AG09319 (cell line): ENCODE data around the gene TEKT3.

Experiments used
- DNase-seq: peaks from one replicate; pipeline ENCODE4 v3.0.0-alpha.2; 2010; ENCODE audit warnings: low read depth; ENCODE audit errors: extremely low read depth
- TF ChIP-seq, protein P1 (sequence below): IDR thresholded peaks from 2 replicates; pipeline ENCODE4 v1.5.1; 2011; ENCODE audit warnings: low read depth, mild to moderate bottlenecking, inconsistent platforms, low read length, moderate library complexity

The TEKT3 gene

GRCh38 chr17:15278380-15278779 is 63.0 kb downstream of the TEKT3 start:
- TF ChIP-seq, protein P1, sequence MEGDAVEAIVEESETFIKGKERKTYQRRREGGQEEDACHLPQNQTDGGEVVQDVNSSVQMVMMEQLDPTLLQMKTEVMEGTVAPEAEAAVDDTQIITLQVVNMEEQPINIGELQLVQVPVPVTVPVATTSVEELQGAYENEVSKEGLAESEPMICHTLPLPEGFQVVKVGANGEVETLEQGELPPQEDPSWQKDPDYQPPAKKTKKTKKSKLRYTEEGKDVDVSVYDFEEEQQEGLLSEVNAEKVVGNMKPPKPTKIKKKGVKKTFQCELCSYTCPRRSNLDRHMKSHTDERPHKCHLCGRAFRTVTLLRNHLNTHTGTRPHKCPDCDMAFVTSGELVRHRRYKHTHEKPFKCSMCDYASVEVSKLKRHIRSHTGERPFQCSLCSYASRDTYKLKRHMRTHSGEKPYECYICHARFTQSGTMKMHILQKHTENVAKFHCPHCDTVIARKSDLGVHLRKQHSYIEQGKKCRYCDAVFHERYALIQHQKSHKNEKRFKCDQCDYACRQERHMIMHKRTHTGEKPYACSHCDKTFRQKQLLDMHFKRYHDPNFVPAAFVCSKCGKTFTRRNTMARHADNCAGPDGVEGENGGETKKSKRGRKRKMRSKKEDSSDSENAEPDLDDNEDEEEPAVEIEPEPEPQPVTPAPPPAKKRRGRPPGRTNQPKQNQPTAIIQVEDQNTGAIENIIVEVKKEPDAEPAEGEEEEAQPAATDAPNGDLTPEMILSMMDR: no peak
- DNase-seq: no peak

- TF ChIP-seq, protein P1: no peak
- no peak for DNase-seq
Observed at GRCh38 chr17:15274017-15274416, 67.4 kb downstream of the TEKT3 start.

DNA sequence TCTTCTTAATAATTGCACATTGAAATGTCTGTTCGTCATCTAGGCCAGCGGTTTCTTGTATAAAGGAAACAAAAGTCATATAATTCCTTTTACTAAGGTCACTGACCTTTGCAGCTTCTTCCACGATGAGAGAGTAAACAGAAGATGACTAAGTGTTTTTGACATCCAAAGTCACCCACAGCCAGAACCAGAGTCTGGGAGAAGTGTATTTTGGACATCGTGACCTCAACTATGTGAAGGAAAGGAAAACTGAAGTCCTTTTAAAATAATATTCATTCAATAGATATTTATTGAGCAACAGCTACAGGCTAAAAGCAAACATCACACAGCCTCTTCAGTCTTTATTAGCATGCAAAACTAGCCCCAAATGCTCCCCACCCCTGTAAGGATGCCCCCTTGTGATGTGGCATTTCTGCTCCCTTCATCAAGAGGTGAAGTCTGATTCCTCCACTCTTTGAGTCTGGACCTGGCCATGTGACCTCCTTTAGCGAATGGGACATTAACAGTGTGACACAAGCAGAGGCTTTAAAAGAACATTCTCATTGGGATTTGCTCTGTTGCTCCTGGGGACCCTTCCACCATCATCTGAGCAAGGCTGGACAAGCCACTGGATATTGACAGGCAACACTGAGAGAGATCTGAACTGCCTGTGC is 68.1 kb downstream of the TEKT3 start:
- TF ChIP-seq, protein P1: no peak
- no peak for DNase-seq

- DNase-seq: no peak
- TF ChIP-seq, protein P1: no peak
Observed at GRCh38 chr17:15271741-15272140, 69.7 kb downstream of the TEKT3 start.

DNA sequence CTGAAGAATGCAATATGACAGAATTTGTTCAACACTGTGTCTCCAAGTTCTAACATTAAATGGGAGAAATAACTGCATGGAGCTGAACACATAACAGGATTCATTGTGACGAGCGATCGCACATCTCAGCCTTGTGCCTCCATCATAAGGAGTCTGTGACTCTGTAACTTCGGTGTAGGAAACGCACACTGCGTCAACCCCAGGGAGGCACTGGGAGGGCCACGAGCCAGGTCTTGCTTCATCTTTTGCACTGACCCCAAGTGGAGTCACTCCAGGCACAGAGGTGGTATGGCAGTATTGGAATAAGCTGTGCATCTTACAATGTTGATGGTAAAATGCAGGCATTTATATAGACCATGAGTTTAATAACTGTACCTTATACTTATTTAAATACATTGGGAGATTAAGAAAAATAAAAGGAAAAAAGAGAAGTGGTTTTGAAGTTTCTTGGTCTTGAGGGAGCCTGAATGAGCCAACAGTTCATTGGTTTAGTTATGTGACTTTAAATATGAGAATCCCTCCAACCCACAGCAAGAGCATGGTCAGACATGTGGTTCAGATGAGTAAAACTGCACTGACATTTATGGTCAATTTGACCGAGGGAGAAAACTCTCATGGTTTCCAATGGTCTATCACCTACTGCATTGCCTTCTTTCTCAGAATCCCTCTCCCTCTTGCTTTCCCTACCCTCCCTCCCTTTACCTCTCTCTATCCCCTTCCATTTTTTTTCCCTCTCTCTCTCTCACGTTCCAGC is 70.6 kb downstream of the TEKT3 start:
- no peak for DNase-seq
- TF ChIP-seq, protein P1: no peak

DNA sequence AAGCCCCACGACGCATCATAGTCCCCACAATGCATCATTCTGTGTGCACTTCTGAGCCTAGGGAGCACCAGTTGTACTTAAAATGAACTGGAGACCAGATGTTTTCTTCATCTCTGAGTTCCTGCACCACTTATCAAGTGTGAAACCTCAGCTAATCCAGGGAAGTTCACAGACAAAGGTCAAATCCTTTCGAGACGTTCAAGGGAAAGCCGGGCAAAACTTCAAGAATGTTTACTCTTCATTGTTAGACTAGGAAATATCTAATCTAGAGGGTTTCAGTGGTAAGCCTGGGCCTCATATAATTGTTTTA is 71.7 kb downstream of the TEKT3 start:
- TF ChIP-seq, protein P1: no peak
- no peak for DNase-seq

- TF ChIP-seq, protein P1: no peak
- DNase-seq: no peak
Observed at GRCh38 chr17:15269087-15269779, 72.2 kb downstream of the TEKT3 start.
